ENCODE results near the gene PRPF8. TPM values are rescaled to one million over a fixed set of nuclear protein-coding genes. Genes with fewer than 3 reads are reported as not detected.
A peak's percentile ranks its signal among the peaks of the same experiment; 100 is the strongest.

The PRPF8 gene
- total and polyA plus RNA-seq, 2 of the 13 experiments (the other 11 are each of a cell fraction or from before 2014, with no cell fraction given) = 112 to 179 TPM

GRCh38 chr17:1629504-1630310 is 55.0 kb downstream of the PRPF8 start (continued):
- TF ChIP-seq THAP9 (CRISPR knock-in tag; IDR thresholded peaks at IDR 0.05; ENCODE audit: borderline replicate concordance) (no peak), ZNF326 (CRISPR knock-in tag; IDR thresholded peaks at IDR 0.05; ENCODE audit: borderline replicate concordance) (no peak), KDM2A (CRISPR knock-in tag; IDR thresholded peaks at IDR 0.05; ENCODE audit: borderline replicate concordance, low read depth) (peak; percentile 52; the same call in 1 of the 2 replicates), NR2F1 (CRISPR knock-in tag; IDR thresholded peaks at IDR 0.05) (no peak), IRF2 (CRISPR knock-in tag; IDR thresholded peaks at IDR 0.05) (no peak), ZNF281 (CRISPR knock-in tag; IDR thresholded peaks at IDR 0.05; ENCODE audit: borderline replicate concordance) (no peak), ZEB1 (IDR thresholded peaks at IDR 0.05; ENCODE audit: insufficient replicate concordance, low read depth) (no peak), ETV6 (CRISPR knock-in tag; conservative IDR thresholded peaks at IDR 0.05) (no peak), ZNF788 (CRISPR knock-in tag; IDR thresholded peaks at IDR 0.05; ENCODE audit: borderline replicate concordance) (0 out of 2 replicates have a peak, but pooled peaks have one; percentile 25), ZNF614 (CRISPR knock-in tag; IDR thresholded peaks at IDR 0.05; ENCODE audit: borderline replicate concordance) (no peak), HCFC1 (IDR thresholded peaks at IDR 0.05; ENCODE audit: low read depth, low read length) (no peak), ZNF317 (CRISPR knock-in tag; IDR thresholded peaks at IDR 0.05) (0 out of 2 replicates have a peak, but pooled peaks have one; percentile 16), GMEB1 (CRISPR knock-in tag; IDR thresholded peaks at IDR 0.05; ENCODE audit: borderline replicate concordance) (0 out of 2 replicates have a peak, but pooled peaks have one; percentile 29), ZNF276 (CRISPR knock-in tag; IDR thresholded peaks at IDR 0.05; ENCODE audit: low read depth) (no peak), ZBTB14 (CRISPR knock-in tag; IDR thresholded peaks at IDR 0.05) (no peak), RAD21 (CRISPR knock-in tag; IDR thresholded peaks at IDR 0.05) (peak; percentile 85), DNMT3B (CRISPR knock-in tag; conservative IDR thresholded peaks at IDR 0.05) (no peak), SMC3 (IDR thresholded peaks at IDR 0.05; ENCODE audit: low read length) (peak; percentile 35; the same call in 1 of the 2 replicates)
